Stomach (tissue), 4 donors: ENCODE data around the gene CAPZB.

Experiments
- CTCF ChIP-seq, 7 experiments: fragments of 450-650 bp in 4 of 7; fragments of 200-600 bp in 3 of 7; sonication (generic) in 3 of 7; IDR thresholded peaks; one replicate each; pipeline ENCODE4 v1.5.1; 2016 to 2019; ENCODE audit warnings: antibody characterized with exemption in 7 of 7, control low read depth in 2 of 7, mild to moderate bottlenecking in 1 of 7
- EP300 ChIP-seq: sonication (generic); formaldehyde crosslinking; IDR thresholded peaks from one replicate; pipeline ENCODE4 v1.6.1; 2017; ENCODE audit warnings: antibody characterized with exemption
- POLR2A ChIP-seq, 4 donors: fragments of 450-650 bp; IDR thresholded peaks; one replicate each; pipeline ENCODE4 v1.6.1; 2016; ENCODE audit warnings: antibody characterized with exemption in 4 of 4, control low read depth in 2 of 4, mild to moderate bottlenecking in 1 of 4, moderate library complexity in 1 of 4

GRCh38 chr1:19392221-19392620 is 93.1 kb downstream of the CAPZB start:
- TF ChIP-seq CTCF (IDR thresholded peaks at IDR 0.05): no peak
- no peak for TF ChIP-seq POLR2A (IDR thresholded peaks at IDR 0.05)
- TF ChIP-seq EP300: no peak
